IPS DF 4.7 (cell line): ENCODE results near the gene METTL25.

Source experiments
- DNase-seq: peaks from one replicate; pipeline ENCODE4 v3.0.0-alpha.2; 2013; ENCODE audit warnings: low spot score; ENCODE audit errors: extremely low read depth

Gene METTL25

GRCh38 chr12:82524641-82525040 is 166.3 kb downstream of the METTL25 start:
- DNase-seq, result no peak

- DNase-seq, result no peak
Measured at GRCh38 chr12:82525616-82526015, 167.3 kb downstream of the METTL25 start.

- no peak for DNase-seq
Measured at GRCh38 chr12:82527165-82527780, 168.9 kb downstream of the METTL25 start.
